Raji (cell line): ENCODE measurements around the gene MRPS12.
A peak's percentile ranks its signal among the peaks of the same experiment; 100 is the strongest.

Experiments used
- POLR2A ChIP-seq: IDR thresholded peaks from 2 replicates; pipeline ENCODE4 v1.6.1; 2011; ENCODE audit warnings: low read depth, low read length, control low read depth; ENCODE audit not compliant: insufficient read depth

The MRPS12 gene

GRCh38 chr19:38930776-38931520 is at the start of gene MRPS12:
Gene MRPS12 (plus strand): TSS chr19:38930944. CDS start chr19:38931295, 351 bp downstream.
- TF ChIP-seq POLR2A = peak; percentile 94

- TF ChIP-seq POLR2A = no peak
Observed at GRCh38 chr19:38883286-38883685, 47.5 kb upstream of the MRPS12 start.

DNA sequence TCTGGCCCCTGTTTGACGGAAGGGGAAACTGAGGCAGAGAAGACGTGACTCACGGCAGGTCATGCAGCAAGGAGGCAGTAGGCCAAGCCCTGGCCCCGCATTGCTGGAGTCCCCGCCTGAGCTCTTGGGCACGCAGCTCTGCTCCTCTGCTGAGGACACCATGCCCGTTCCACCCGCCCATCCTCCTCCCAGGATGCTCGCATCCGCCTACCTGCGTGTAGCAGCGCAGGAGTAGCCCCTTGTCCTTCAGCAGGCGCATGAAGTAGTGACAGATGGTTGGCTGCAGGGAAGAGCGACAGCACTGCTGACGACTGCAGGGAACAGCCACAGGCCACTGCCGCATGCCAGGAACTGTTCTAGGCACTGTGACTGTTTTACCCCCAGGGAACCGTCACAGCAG is 41.9 kb upstream of the MRPS12 start:
- no peak for TF ChIP-seq POLR2A

GRCh38 chr19:38889803-38890202 is 40.9 kb upstream of the MRPS12 start:
- no peak for TF ChIP-seq POLR2A

DNA sequence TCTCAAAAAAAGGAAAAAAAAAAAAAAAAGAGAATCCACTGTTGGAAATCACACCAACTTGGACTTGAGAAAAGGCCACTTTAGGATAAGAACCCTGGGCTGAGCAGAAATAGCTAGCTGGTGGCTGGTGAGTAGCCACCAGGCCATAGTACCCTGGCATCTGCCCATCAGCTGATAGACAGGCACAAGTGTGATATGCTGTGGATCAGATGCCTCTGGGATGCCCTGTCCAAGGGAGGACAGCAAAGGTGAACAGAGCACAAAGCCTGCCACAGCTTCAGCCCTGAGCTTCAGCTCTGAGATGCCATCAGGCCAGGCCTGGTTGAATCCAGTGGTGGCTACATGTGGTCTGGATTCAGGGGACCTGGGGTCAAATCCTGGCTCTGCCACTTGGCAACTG is 40.1 kb upstream of the MRPS12 start:
- TF ChIP-seq POLR2A = no peak

- TF ChIP-seq POLR2A = no peak
Observed at GRCh38 chr19:38891771-38892170, 39.0 kb upstream of the MRPS12 start.

DNA sequence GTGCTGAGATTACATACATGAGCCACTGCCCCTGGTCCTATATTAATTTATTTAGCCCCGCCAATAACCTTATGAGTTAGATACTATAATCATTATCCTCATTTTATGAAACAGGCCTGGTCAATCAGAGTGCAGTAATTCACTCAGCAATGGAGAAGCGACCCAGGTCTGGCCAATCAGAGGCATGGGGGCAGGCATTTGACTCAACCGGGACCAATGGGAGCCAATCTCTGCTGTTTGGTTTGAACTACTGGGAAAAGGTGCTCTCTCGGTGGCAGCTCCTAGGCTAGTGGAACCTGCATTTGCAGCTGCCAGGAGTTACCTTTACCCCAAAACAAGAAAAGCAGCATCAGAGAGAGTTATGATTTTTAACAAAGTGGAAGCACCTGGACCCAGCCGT is 37.9 kb upstream of the MRPS12 start:
- TF ChIP-seq POLR2A = no peak

DNA sequence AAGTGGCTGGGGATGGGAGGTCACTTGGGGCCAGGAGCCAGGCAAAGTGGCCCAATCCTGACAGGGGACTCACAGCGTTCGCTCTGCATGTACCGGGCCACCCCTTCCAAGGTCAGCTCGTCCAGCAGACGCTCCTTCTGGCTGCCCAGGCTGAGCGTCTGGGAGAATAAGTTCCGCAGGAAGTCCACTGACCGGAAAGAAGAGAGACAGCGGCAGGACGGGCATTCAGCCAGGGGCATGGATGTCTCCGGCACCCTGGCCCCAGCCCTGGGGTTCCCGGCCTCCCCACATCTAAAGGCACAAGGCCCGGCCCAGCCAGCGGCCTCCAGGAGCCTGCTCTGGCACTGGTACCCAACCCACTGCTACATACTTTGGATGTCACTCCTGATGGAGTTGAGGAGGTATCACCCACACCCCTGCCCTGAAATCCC is 37.4 kb upstream of the MRPS12 start:
- no peak for TF ChIP-seq POLR2A

GRCh38 chr19:38894968-38895367 is 35.8 kb upstream of the MRPS12 start:
- no peak for TF ChIP-seq POLR2A

- TF ChIP-seq POLR2A = no peak
Observed at GRCh38 chr19:38898788-38899446, 31.8 kb upstream of the MRPS12 start.

GRCh38 chr19:38899447-38900201 is 31.1 kb upstream of the MRPS12 start, which contains the start of the genes NFKBIB and SIRT2:
Gene NFKBIB (plus strand): TSS chr19:38899969. CDS start chr19:38900033, 64 bp downstream.
Gene SIRT2 (minus strand): TSS chr19:38899618. CDS start chr19:38899521, 97 bp downstream.
- TF ChIP-seq POLR2A = peak; percentile 74

GRCh38 chr19:38900202-38900629 is 30.5 kb upstream of the MRPS12 start:
- TF ChIP-seq POLR2A = peak; percentile 41

GRCh38 chr19:38900743-38901190 is 30.0 kb upstream of the MRPS12 start:
- no peak for TF ChIP-seq POLR2A

- TF ChIP-seq POLR2A = no peak
Observed at GRCh38 chr19:38901683-38902082, 29.1 kb upstream of the MRPS12 start.
